Common myeloid progenitor, CD34-positive (primary cell): Measurements from ENCODE around the gene SERPINE3.

Experiments
- CTCF ChIA-PET: fragments of 350-600 bp; sonication (Branson Sonifier 250); formaldehyde crosslinking; loops from one replicate; lab custom pipeline; 2021; ENCODE audit warnings: antibody characterized with exemption; lab: Charles Lee
- POLR2A ChIA-PET: fragments of 350-600 bp; sonication (Branson Sonifier 250); formaldehyde crosslinking; loops from one replicate; lab custom pipeline; 2021; ENCODE audit warnings: antibody characterized with exemption; lab: Charles Lee
- DNase-seq, 3 donors: peaks; one replicate each; pipeline versions ENCODE4 v3.0.0 to v3.0.0-alpha.2; 2013
- H3K27ac ChIP-seq, 2 experiments: 1 replicate in 1 of 2; 2 replicates in 1 of 2; pipeline ENCODE4 v1.7.0; 2013; ENCODE audit warnings: inconsistent platforms in 2 of 2, low read length in 2 of 2, mild to moderate bottlenecking in 2 of 2, low read depth in 1 of 2, moderate library complexity in 1 of 2; ENCODE audit not compliant: severe bottlenecking in 2 of 2, insufficient read depth in 1 of 2, poor library complexity in 1 of 2
- H3K27me3 ChIP-seq, 5 experiments: replicated peaks in 2 of 5; 1 replicate in 3 of 5; 2 replicates in 2 of 5; pipeline versions ENCODE4 v1.6.1 to v1.7.0; 2013; ENCODE audit warnings: low read length in 4 of 5, mild to moderate bottlenecking in 2 of 5, moderate library complexity in 2 of 5, inconsistent platforms in 1 of 5; ENCODE audit not compliant: insufficient read depth in 5 of 5, control insufficient read depth in 4 of 5
- H3K36me3 ChIP-seq, 4 experiments: 1 replicate in 2 of 4; 2 replicates in 2 of 4; pipeline versions ENCODE4 v1.6.1 to v1.7.0; 2013; ENCODE audit warnings: low read length in 3 of 4, control low read depth in 1 of 4, mild to moderate bottlenecking in 1 of 4; ENCODE audit not compliant: control insufficient read depth in 4 of 4, insufficient read depth in 4 of 4
- H3K4me1 ChIP-seq, 4 experiments: 1 replicate in 3 of 4; 2 replicates in 1 of 4; pipeline versions ENCODE4 v1.6.1 to v1.7.1; 2013; ENCODE audit warnings: low read length in 3 of 4, mild to moderate bottlenecking in 3 of 4, control low read depth in 1 of 4, inconsistent platforms in 1 of 4, moderate library complexity in 1 of 4; ENCODE audit not compliant: control insufficient read depth in 4 of 4, insufficient read depth in 4 of 4; ENCODE audit errors: control extremely low read depth in 1 of 4
- H3K4me3 ChIP-seq, 7 experiments: 1 replicate in 4 of 7; 2 replicates in 3 of 7; pipeline versions ENCODE4 v1.5.1 to v1.7.0; 2013; ENCODE audit warnings: mild to moderate bottlenecking in 7 of 7, low read length in 6 of 7, moderate library complexity in 6 of 7, inconsistent platforms in 2 of 7, low read depth in 2 of 7, control low read depth in 1 of 7; ENCODE audit not compliant: insufficient read depth in 4 of 7, control insufficient read depth in 1 of 7; ENCODE audit errors: extremely low read depth in 1 of 7
- H3K9me3 ChIP-seq, 5 experiments: 1 replicate in 4 of 5; 2 replicates in 1 of 5; pipeline versions ENCODE4 v1.6.1 to v1.7.1; 2013; ENCODE audit warnings: low read length in 4 of 5, mild to moderate bottlenecking in 2 of 5, inconsistent platforms in 1 of 5, low read depth in 1 of 5, moderate library complexity in 1 of 5; ENCODE audit not compliant: control insufficient read depth in 4 of 5, insufficient read depth in 2 of 5; ENCODE audit errors: control extremely low read depth in 1 of 5
- WGBS: methylation state at CpG from one replicate; pipeline ENCODE4 v1.1.5; 2013; ENCODE audit not compliant: insufficient coverage; 5-methylcytosine and 5-hydroxymethylcytosine counted together

SERPINE3 gene

GRCh38 chr13:51373451-51373850 is 34.0 kb downstream of the SERPINE3 start:
- Histone ChIP-seq H3K36me3 (peaks cover 29 to 79% (median 49%) of the 10 kb centered on the region in 4 experiments), H3K27ac (no peak overlapping the region), H3K4me1 (peaks cover 0 to 4% (median 0%) of the 10 kb centered on the region in 4 experiments), H3K27me3 (no peaks in the 10 kb centered on the region), H3K4me3 (no peak overlapping the region), H3K9me3 (no peaks in the 10 kb centered on the region)
- WGBS = 96% methylated on average over 2 of the region's 2 CpGs
- POLR2A ChIA-PET = no interaction called here
- CTCF ChIA-PET = no interaction called here
- DNase-seq = no peak

- Histone ChIP-seq H3K4me3 (no peak overlapping the region), H3K27me3 (no peaks in the 10 kb centered on the region), H3K4me1 (no peaks in the 10 kb centered on the region), H3K27ac (no peak overlapping the region), H3K9me3 (no peaks in the 10 kb centered on the region), H3K36me3 (peaks cover 21 to 55% (median 37%) of the 10 kb centered on the region in 4 experiments)
- 94% methylated on average over 2 of the region's 4 CpGs for WGBS
- ChIA-PET CTCF (no interaction called here), POLR2A (no interaction called here)
- peak in 2 of 3 donors; percentile 19 to 29 for DNase-seq
Measured at GRCh38 chr13:51380269-51380668, 40.8 kb downstream of the SERPINE3 start.

- Histone ChIP-seq H3K4me3 (no peak overlapping the region), H3K27me3 (no peaks in the 10 kb centered on the region), H3K4me1 (no peaks in the 10 kb centered on the region), H3K27ac (no peak overlapping the region), H3K9me3 (no peaks in the 10 kb centered on the region), H3K36me3 (peaks cover 17 to 26% (median 23%) of the 10 kb centered on the region in 4 experiments)
- DNase-seq = no peak
- POLR2A ChIA-PET = no interaction called here
- CTCF ChIA-PET = no interaction called here
- 100% methylated on average over 1 of the region's 2 CpGs for WGBS
Measured at GRCh38 chr13:51385114-51385513, 45.6 kb downstream of the SERPINE3 start.

- ChIA-PET POLR2A (no interaction called here), CTCF (interaction anchor here (1.0 to 2.0 kb wide), 4 partner anchors 8 to 23 kb away, joined by 3 to 4 read pairs (median 4); no protein-coding TSS in a partner anchor)
- no peaks in the 10 kb centered on the region for H3K27me3 ChIP-seq
- DNase-seq = no peak
- no peak overlapping the region for H3K4me3 ChIP-seq
- H3K4me1 ChIP-seq = peaks cover 0 to 9% (median 2%) of the 10 kb centered on the region in 4 experiments
- H3K36me3 ChIP-seq = peaks cover 4 to 25% (median 12%) of the 10 kb centered on the region in 4 experiments
- no peak overlapping the region for H3K27ac ChIP-seq
- H3K9me3 ChIP-seq = no peaks in the 10 kb centered on the region
Measured at GRCh38 chr13:51394724-51395123, 55.2 kb downstream of the SERPINE3 start.

GRCh38 chr13:51396352-51396751 is 56.9 kb downstream of the SERPINE3 start:
- ChIA-PET CTCF (interaction anchor here (1.3 to 2.0 kb wide), 2 partner anchors 8 to 26 kb away, joined by 3 to 4 read pairs; no protein-coding TSS in a partner anchor), POLR2A (no interaction called here)
- peaks cover 4 to 34% (median 14%) of the 10 kb centered on the region in 4 experiments for H3K36me3 ChIP-seq
- no peak overlapping the region for H3K4me3 ChIP-seq
- H3K27me3 ChIP-seq = no peaks in the 10 kb centered on the region
- H3K9me3 ChIP-seq = no peaks in the 10 kb centered on the region
- DNase-seq = peak; percentile 21 to 81 (median 70)
- H3K27ac ChIP-seq = no peak overlapping the region
- peaks cover 0 to 9% (median 2%) of the 10 kb centered on the region in 4 experiments for H3K4me1 ChIP-seq
- no CpG with 5 or more reads among the region's 2 CpGs for WGBS

GRCh38 chr13:51397262-51397941 is 57.9 kb downstream of the SERPINE3 start:
- Histone ChIP-seq H3K4me1 (peaks cover 0 to 9% (median 2%) of the 10 kb centered on the region in 4 experiments), H3K9me3 (no peaks in the 10 kb centered on the region), H3K36me3 (peaks cover 4 to 29% (median 14%) of the 10 kb centered on the region in 4 experiments), H3K27me3 (no peaks in the 10 kb centered on the region), H3K27ac (no peak overlapping the region), H3K4me3 (no peak overlapping the region)
- CTCF ChIA-PET = no interaction called here
- WGBS = 100% methylated on average over 2 of the region's 6 CpGs
- POLR2A ChIA-PET = interaction anchor here (0.6 kb wide), 1 partner anchor 77 kb away, joined by 3 read pairs; no protein-coding TSS in a partner anchor
- DNase-seq = no peak

- Histone ChIP-seq H3K27me3 (no peaks in the 10 kb centered on the region), H3K27ac (no peak overlapping the region), H3K4me1 (peaks cover 0 to 6% (median 0%) of the 10 kb centered on the region in 4 experiments), H3K4me3 (no peak overlapping the region), H3K36me3 (peaks cover 3 to 26% (median 7%) of the 10 kb centered on the region in 4 experiments), H3K9me3 (no peaks in the 10 kb centered on the region)
- POLR2A ChIA-PET = interaction anchor here (0.6 kb wide), 1 partner anchor 12 kb away, joined by 3 read pairs; no protein-coding TSS in a partner anchor
- no peak for DNase-seq
- WGBS = 29% methylated on average over 1 of the region's 2 CpGs
- CTCF ChIA-PET = interaction anchor here (1.3 kb wide), 1 partner anchor 10 kb away, joined by 4 read pairs; no protein-coding TSS in a partner anchor
Measured at GRCh38 chr13:51405176-51405575, 65.7 kb downstream of the SERPINE3 start.
